ENCODE data around the gene SLC4A1AP. TPM values are rescaled to one million over a fixed set of nuclear protein-coding genes. Genes with fewer than 3 reads are reported as not detected.
"Not testable (repeated sequence)": the region's sequence is repeated elsewhere in the genome, so short reads cannot be mapped to it uniquely, and the experiment has no call there.

The SLC4A1AP gene
- total and polyA plus RNA-seq, 2 of the 13 experiments (the other 11 are each of a cell fraction or from before 2014, with no cell fraction given) = 15.3 to 44.6 TPM

GRCh38 chr2:27624943-27625342, 38.7 kb upstream of the SLC4A1AP start:
- FAIRE-seq (no peak), ATAC-seq (no peak)
- intact Hi-C loops (cut with micrococcal nuclease; ENCODE audit: unreplicated experiment) = loop anchor here (5.0 kb wide), 1 partner anchor 37 kb away; the partner anchor contains the start of genes SLC4A1AP and SUPT7L

GRCh38 chr2:27626323-27626722, 37.4 kb upstream of the SLC4A1AP start:
- CTCF ChIA-PET (ENCODE audit: low intra/inter-chr PET ratio, low total read pairs); H3K4me3 ChIP-seq (replicated peaks in 1 of 3; ENCODE audit: insufficient read depth in 1 of 3, low read depth in 2 of 3, low read length in 3 of 3); FAIRE-seq; POLR2A ChIA-PET; BruUV-seq (replicated peaks); H3K9me3 ChIP-seq (ENCODE audit: low read length); in situ Hi-C loops (cut with HindIII; ENCODE audit: extremely low pct_ligation_motif_present, low pct_unique_long_range_greater_than_20kb); DNase-seq (ENCODE audit: low spot score); H3K4me2 ChIP-seq (ENCODE audit: low read depth, low read length); H4K20me1 ChIP-seq (ENCODE audit: insufficient read depth, low read length); H3K9ac ChIP-seq (ENCODE audit: insufficient read depth, low read depth, low read length); H2AFZ ChIP-seq (ENCODE audit: low read length); ATAC-seq; H3K27ac ChIP-seq (ENCODE audit: extremely low read length, insufficient read depth, low read length); H3K27me3 ChIP-seq (ENCODE audit: control insufficient read depth in 1 of 2, insufficient read depth in 2 of 2, low read length in 2 of 2); H3K79me2 ChIP-seq (ENCODE audit: insufficient read depth, low read length): not testable (repeated sequence)
- Histone ChIP-seq H3K36me3 (replicated peaks in 1 of 2; ENCODE audit: control insufficient read depth in 1 of 2, insufficient read depth in 2 of 2, low read length in 2 of 2) (peaks cover 11 to 22% of the 10 kb centered on the region in 2 experiments), H3K4me1 (ENCODE audit: insufficient read depth, low read length) (peaks cover 24% of the 10 kb centered on the region)
- intact Hi-C loops (cut with micrococcal nuclease; ENCODE audit: unreplicated experiment) = loop anchor here (5.0 kb wide), 1 partner anchor 36 kb away; the partner anchor contains the start of genes SLC4A1AP and SUPT7L
- WGBS (ENCODE audit: low lambda C conversion rate) = 93% methylated on average over 1 of the region's 1 CpG

More at GRCh38 chr2:27624943-27625342, 38.7 kb upstream of the SLC4A1AP start:
- Histone ChIP-seq H3K27me3 (ENCODE audit: control insufficient read depth in 1 of 2, insufficient read depth in 2 of 2, low read length in 2 of 2) (no peaks in the 10 kb centered on the region; a peak in 1 of 5 replicates), H2AFZ (ENCODE audit: low read length) (no peak overlapping the region), H3K9ac (ENCODE audit: insufficient read depth, low read depth, low read length) (no peak overlapping the region), H3K79me2 (ENCODE audit: insufficient read depth, low read length) (peaks cover 10% of the 10 kb centered on the region), H3K9me3 (ENCODE audit: low read length) (no peaks in the 10 kb centered on the region), H3K4me3 (replicated peaks in 1 of 3; ENCODE audit: insufficient read depth in 1 of 3, low read depth in 2 of 3, low read length in 3 of 3) (no peak overlapping the region), H3K27ac (ENCODE audit: extremely low read length, insufficient read depth, low read length) (no peak overlapping the region), H3K4me2 (ENCODE audit: low read depth, low read length) (no peak overlapping the region), H3K4me1 (ENCODE audit: insufficient read depth, low read length) (peaks cover 15% of the 10 kb centered on the region), H4K20me1 (ENCODE audit: insufficient read depth, low read length) (no peaks in the 10 kb centered on the region), H3K36me3 (replicated peaks in 1 of 2; ENCODE audit: control insufficient read depth in 1 of 2, insufficient read depth in 2 of 2, low read length in 2 of 2) (peaks cover 17 to 26% of the 10 kb centered on the region in 2 experiments)
- in situ Hi-C loops (cut with HindIII; ENCODE audit: extremely low pct_ligation_motif_present, low pct_unique_long_range_greater_than_20kb) = no loop called here
- ChIA-PET CTCF (ENCODE audit: low intra/inter-chr PET ratio, low total read pairs) (no interaction called here), POLR2A (no interaction called here)
- no peak for DNase-seq (ENCODE audit: low spot score)
- no peak for TF ChIP-seq REXO4 (CRISPR knock-in tag; IDR thresholded peaks at IDR 0.05; ENCODE audit: borderline replicate concordance)
- peak; percentile 39; the same call in 1 of the 2 replicates for TF ChIP-seq POLR2G (IDR thresholded peaks at IDR 0.05; ENCODE audit: low read depth, low read length)
- no TSS peak for BruUV-seq (replicated peaks)

DNA sequence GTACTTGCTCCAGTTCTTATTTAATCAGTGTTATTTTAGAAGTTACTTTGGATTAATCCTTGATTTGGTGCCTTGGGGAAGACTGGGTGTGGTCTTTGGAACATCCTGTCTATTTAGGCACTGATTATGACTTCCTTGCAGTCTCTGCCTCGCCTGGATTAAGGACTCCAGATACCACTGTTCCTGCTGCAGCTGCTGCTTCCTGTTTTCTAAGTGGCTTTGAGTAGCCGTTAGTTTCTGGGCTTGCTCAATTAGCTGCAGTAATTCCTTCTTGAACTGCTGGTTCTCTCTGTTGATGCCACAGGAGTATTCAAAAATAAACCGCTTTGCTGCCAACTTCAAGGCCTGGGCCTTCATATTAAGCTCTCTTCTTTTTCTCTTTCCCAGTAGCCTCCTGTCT, 36.8 kb upstream of the SLC4A1AP start:
- H4K20me1 ChIP-seq (ENCODE audit: insufficient read depth, low read length); CTCF ChIA-PET (ENCODE audit: low intra/inter-chr PET ratio, low total read pairs); in situ Hi-C loops (cut with HindIII; ENCODE audit: extremely low pct_ligation_motif_present, low pct_unique_long_range_greater_than_20kb); H3K27me3 ChIP-seq (ENCODE audit: control insufficient read depth in 1 of 2, insufficient read depth in 2 of 2, low read length in 2 of 2); H3K27ac ChIP-seq (ENCODE audit: extremely low read length, insufficient read depth, low read length); ATAC-seq; H3K4me2 ChIP-seq (ENCODE audit: low read depth, low read length); BruUV-seq (replicated peaks); DNase-seq (ENCODE audit: low spot score); H3K9ac ChIP-seq (ENCODE audit: insufficient read depth, low read depth, low read length); H3K79me2 ChIP-seq (ENCODE audit: insufficient read depth, low read length); FAIRE-seq; H3K9me3 ChIP-seq (ENCODE audit: low read length); H3K4me3 ChIP-seq (replicated peaks in 1 of 3; ENCODE audit: insufficient read depth in 1 of 3, low read depth in 2 of 3, low read length in 3 of 3); H2AFZ ChIP-seq (ENCODE audit: low read length): not testable (repeated sequence)
- peaks cover 11 to 22% of the 10 kb centered on the region in 2 experiments for H3K36me3 ChIP-seq (replicated peaks in 1 of 2; ENCODE audit: control insufficient read depth in 1 of 2, insufficient read depth in 2 of 2, low read length in 2 of 2)
- peaks cover 24% of the 10 kb centered on the region for H3K4me1 ChIP-seq (ENCODE audit: insufficient read depth, low read length)
- POLR2A ChIA-PET = interaction anchor here (2.9 kb wide), 1 partner anchor 44 kb away, joined by 25 read pairs; the partner anchor contains the start of gene ZNF512
- 91% methylated on average over 3 of the region's 3 CpGs for WGBS (ENCODE audit: low lambda C conversion rate)
- intact Hi-C loops (cut with micrococcal nuclease; ENCODE audit: unreplicated experiment) = loop anchor here (5.0 kb wide), 1 partner anchor 35 kb away; the partner anchor contains the start of genes SLC4A1AP and SUPT7L

Measured in HepG2 (cell line).